Urinary bladder (tissue), 4 donors: ENCODE measurements around the gene PRKD1. TPM values are rescaled to one million over a fixed set of nuclear protein-coding genes. Genes with fewer than 3 reads are reported as not detected.
A peak's percentile ranks its signal among the peaks of the same experiment; 100 is the strongest.

Experiments used
- DNase-seq: peaks from one replicate; pipeline ENCODE4 v3.0.0-alpha.2; 2015; ENCODE audit errors: extremely low spot score
- H3K27ac ChIP-seq: one replicate; pipeline ENCODE4 v1.5.1; 2013; ENCODE audit warnings: low read depth, mild to moderate bottlenecking, moderate library complexity
- H3K36me3 ChIP-seq: one replicate; pipeline ENCODE4 v1.6.1; 2013; ENCODE audit warnings: mild to moderate bottlenecking, moderate library complexity; ENCODE audit not compliant: insufficient read depth
- H3K4me1 ChIP-seq: one replicate; pipeline ENCODE4 v1.6.1; 2013; ENCODE audit warnings: mild to moderate bottlenecking, moderate library complexity; ENCODE audit not compliant: insufficient read depth
- H3K4me3 ChIP-seq: one replicate; pipeline ENCODE4 v1.5.1; 2013; ENCODE audit warnings: low read depth, low read length
- WGBS: extraction: QIAGEN DNeasy Blood & Tissue Kit; methylation state at CpG from one replicate; pipeline ENCODE4 v1.1.7; 2013; 5-methylcytosine and 5-hydroxymethylcytosine counted together
- polyA plus RNA-seq: library from polyadenylated mRNA; stranded (reverse); fragments of 200-250 nt; gene quantifications from one replicate; pipeline ENCODE4 v1.2.3, GENCODE V29; 2013
- total RNA-seq: library from RNA; depleted of rRNA; stranded (reverse); fragments of >200 nt; gene quantifications from one replicate; pipeline ENCODE4 v1.2.3, GENCODE V29; 2014
- donor health status: healthy with polysubstance abuse.
- donor health status: healthy.

Gene PRKD1
- total and polyA plus RNA-seq, 2 donors: 17.7 to 27.7 TPM

GRCh38 chr14:29587046-29587445, 340.6 kb downstream of the PRKD1 start:
- WGBS: 69% methylated on average over 2 of the region's 2 CpGs
- no peaks in the 10 kb centered on the region for H3K36me3 ChIP-seq
- no peak overlapping the region for H3K27ac ChIP-seq
- H3K4me3 ChIP-seq: no peak overlapping the region
- DNase-seq: no peak
- no peaks in the 10 kb centered on the region for H3K4me1 ChIP-seq

- WGBS: 18% methylated on average over 8 of the region's 8 CpGs
- Histone ChIP-seq H3K4me3 (no peak overlapping the region), H3K27ac (no peak overlapping the region), H3K36me3 (no peaks in the 10 kb centered on the region), H3K4me1 (no peaks in the 10 kb centered on the region)
- DNase-seq: no peak
These were observed 342.7 kb downstream of the PRKD1 start for GRCh38 chr14:29584992-29585391.

- Histone ChIP-seq H3K4me1 (no peaks in the 10 kb centered on the region), H3K36me3 (no peaks in the 10 kb centered on the region), H3K4me3 (no peak overlapping the region), H3K27ac (no peak overlapping the region)
- 83% methylated on average over 1 of the region's 1 CpG for WGBS
- DNase-seq: no peak
These were observed 346.9 kb downstream of the PRKD1 start for GRCh38 chr14:29580763-29581162.

GRCh38 chr14:29579838-29580237, 347.8 kb downstream of the PRKD1 start:
- Histone ChIP-seq H3K4me1 (no peaks in the 10 kb centered on the region), H3K27ac (no peak overlapping the region), H3K4me3 (no peak overlapping the region), H3K36me3 (no peaks in the 10 kb centered on the region)
- 91% methylated on average over 3 of the region's 3 CpGs for WGBS
- no peak for DNase-seq

- 89% methylated on average over 4 of the region's 4 CpGs for WGBS
- H3K4me1 ChIP-seq: no peaks in the 10 kb centered on the region
- H3K36me3 ChIP-seq: no peaks in the 10 kb centered on the region
- H3K27ac ChIP-seq: no peak overlapping the region
- no peak for DNase-seq
- H3K4me3 ChIP-seq: no peak overlapping the region
These were observed 350.7 kb downstream of the PRKD1 start for GRCh38 chr14:29576927-29577326.

GRCh38 chr14:29569194-29569593, 358.5 kb downstream of the PRKD1 start:
- H3K4me3 ChIP-seq: no peak overlapping the region
- H3K36me3 ChIP-seq: no peaks in the 10 kb centered on the region
- H3K4me1 ChIP-seq: no peaks in the 10 kb centered on the region
- 98% methylated on average over 2 of the region's 2 CpGs for WGBS
- no peak for DNase-seq
- H3K27ac ChIP-seq: no peak overlapping the region

- Histone ChIP-seq H3K4me1 (no peaks in the 10 kb centered on the region), H3K4me3 (no peak overlapping the region), H3K27ac (no peak overlapping the region), H3K36me3 (no peaks in the 10 kb centered on the region)
- WGBS: 76% methylated on average over 1 of the region's 1 CpG
- no peak for DNase-seq
These were observed 361.5 kb downstream of the PRKD1 start for GRCh38 chr14:29566194-29566593.

GRCh38 chr14:29558516-29558915, 369.1 kb downstream of the PRKD1 start:
- no peak overlapping the region for H3K4me3 ChIP-seq
- WGBS: 47% methylated on average over 4 of the region's 4 CpGs
- no peak for DNase-seq

GRCh38 chr14:29554335-29554734, 373.3 kb downstream of the PRKD1 start:
- Histone ChIP-seq H3K4me1 (no peaks in the 10 kb centered on the region), H3K27ac (no peak overlapping the region), H3K4me3 (no peak overlapping the region), H3K36me3 (no peaks in the 10 kb centered on the region)
- WGBS: 94% methylated on average over 3 of the region's 3 CpGs
- no peak for DNase-seq

More at GRCh38 chr14:29558516-29558915, 369.1 kb downstream of the PRKD1 start:
- no peaks in the 10 kb centered on the region for H3K36me3 ChIP-seq
- no peaks in the 10 kb centered on the region for H3K4me1 ChIP-seq
- H3K27ac ChIP-seq: no peak overlapping the region

- H3K36me3 ChIP-seq: no peaks in the 10 kb centered on the region
- no peak overlapping the region for H3K27ac ChIP-seq
- H3K4me1 ChIP-seq: no peaks in the 10 kb centered on the region
- DNase-seq: no peak
- 72% methylated on average over 4 of the region's 4 CpGs for WGBS
- H3K4me3 ChIP-seq: no peak overlapping the region
These were observed 374.2 kb downstream of the PRKD1 start for GRCh38 chr14:29553427-29553826.

- Histone ChIP-seq H3K4me3 (no peak overlapping the region), H3K27ac (no peak overlapping the region), H3K36me3 (no peaks in the 10 kb centered on the region), H3K4me1 (no peaks in the 10 kb centered on the region)
- peak; percentile 15 for DNase-seq
- 26% methylated on average over 2 of the region's 2 CpGs for WGBS
These were observed 378.7 kb downstream of the PRKD1 start for GRCh38 chr14:29548948-29549370.

GRCh38 chr14:29545714-29546113, 381.9 kb downstream of the PRKD1 start:
- no peak for DNase-seq
- H3K4me3 ChIP-seq: no peak overlapping the region
- H3K4me1 ChIP-seq: no peaks in the 10 kb centered on the region
- H3K27ac ChIP-seq: no peak overlapping the region
- WGBS: 65% methylated on average over 2 of the region's 2 CpGs
- H3K36me3 ChIP-seq: no peaks in the 10 kb centered on the region

- H3K4me1 ChIP-seq: no peaks in the 10 kb centered on the region
- H3K36me3 ChIP-seq: no peaks in the 10 kb centered on the region
- H3K4me3 ChIP-seq: no peak overlapping the region
- no peak overlapping the region for H3K27ac ChIP-seq
- DNase-seq: no peak
These were observed 390.6 kb downstream of the PRKD1 start for GRCh38 chr14:29536886-29537511.

GRCh38 chr14:29529418-29529817, 398.2 kb downstream of the PRKD1 start:
- Histone ChIP-seq H3K36me3 (no peaks in the 10 kb centered on the region), H3K27ac (no peak overlapping the region), H3K4me3 (no peak overlapping the region), H3K4me1 (no peaks in the 10 kb centered on the region)
- no peak for DNase-seq
- WGBS: 47% methylated on average over 7 of the region's 7 CpGs

- 41% methylated on average over 1 of the region's 1 CpG for WGBS
These were observed 398.8 kb downstream of the PRKD1 start for GRCh38 chr14:29528889-29529288.

More at GRCh38 chr14:29528889-29529288, 398.8 kb downstream of the PRKD1 start:
- Histone ChIP-seq H3K36me3 (no peaks in the 10 kb centered on the region), H3K4me1 (no peaks in the 10 kb centered on the region), H3K27ac (no peak overlapping the region), H3K4me3 (no peak overlapping the region)
- no peak for DNase-seq
